Measurements from ENCODE around the gene ST8SIA5. TPM values are rescaled to one million over a fixed set of nuclear protein-coding genes. Genes with fewer than 3 reads are reported as not detected.

The ST8SIA5 gene
- total and polyA plus RNA-seq, 2 experiments from 2014 or later = 3.3 to 4.8 TPM

- peaks cover 21% of the 10 kb centered on the region; the same call in 1 of the 2 replicates for H3K9me2 ChIP-seq (ENCODE audit: insufficient read depth)
- Mint-ChIP-seq H3K4me1 (peaks cover 27% of the 10 kb centered on the region), H3K27ac (no peak overlapping the region), H3K4me3 (no peak overlapping the region), H3K9me3 (no peaks in the 10 kb centered on the region; the same call in 2 of the 3 replicates), H3K36me3 (ENCODE audit: low read depth) (no peaks in the 10 kb centered on the region), H3K27me3 (ENCODE audit: insufficient read depth, low read depth, poor library complexity) (no peaks in the 10 kb centered on the region)
- no peak for ATAC-seq
- no peak overlapping the region for H3K27ac ChIP-seq (ENCODE audit: low read depth)
- H3K4me2 ChIP-seq = no peak overlapping the region
- no peaks in the 10 kb centered on the region for H3K27me3 ChIP-seq (ENCODE audit: insufficient read depth)
- H3F3A ChIP-seq (replicated peaks; ENCODE audit: low read depth) = no peaks in the 10 kb centered on the region
- no peak overlapping the region for H3K4me3 ChIP-seq
- H4K20me1 ChIP-seq (replicated peaks; ENCODE audit: insufficient read depth) = no peaks in the 10 kb centered on the region
- H3K4me1 ChIP-seq (ENCODE audit: insufficient read depth) = peaks cover 16% of the 10 kb centered on the region
- DNase-seq (ENCODE audit: low spot score) = no peak
- no peak for TF ChIP-seq CTCF (conservative IDR thresholded peaks at IDR 0.05; ENCODE audit: low read depth in 2 of 2)
- TF ChIP-seq STAT1 (IDR thresholded peaks at IDR 0.05; ENCODE audit: unreplicated experiment) = no peak
- TF ChIP-seq ZNF462 (CRISPR knock-in tag; IDR thresholded peaks at IDR 0.05) = no peak
- TF ChIP-seq CREB1 (CRISPR knock-in tag; IDR thresholded peaks at IDR 0.05; ENCODE audit: low read depth) = no peak
- no peak for TF ChIP-seq POLR2AphosphoS5 (IDR thresholded peaks at IDR 0.05; ENCODE audit: low read depth)
- no peak for TF ChIP-seq NANOG (IDR thresholded peaks at IDR 0.05; ENCODE audit: borderline replicate concordance)
- no peak for TF ChIP-seq ZNF114 (CRISPR knock-in tag; IDR thresholded peaks at IDR 0.05)
- TF ChIP-seq ETS1 (IDR thresholded peaks at IDR 0.05) = no peak
- TF ChIP-seq JUNB (IDR thresholded peaks at IDR 0.05; ENCODE audit: unreplicated experiment) = no peak
- TF ChIP-seq EZH2 (IDR thresholded peaks at IDR 0.05; ENCODE audit: low read depth, unreplicated experiment) = no peak
- no peak for TF ChIP-seq EZH2phosphoT487 (IDR thresholded peaks at IDR 0.05; ENCODE audit: unreplicated experiment)
- TF ChIP-seq ZNF331 (CRISPR knock-in tag; IDR thresholded peaks at IDR 0.05; ENCODE audit: low read depth) = no peak
- no peaks in the 10 kb centered on the region for H3K79me2 ChIP-seq (replicated peaks; ENCODE audit: insufficient read depth)
- no peak overlapping the region; the same call in 1 of the 2 replicates for H2AFZ ChIP-seq
- H3K36me3 ChIP-seq (ENCODE audit: insufficient read depth) = no peaks in the 10 kb centered on the region
Measured at GRCh38 chr18:46767217-46767616, 10.4 kb upstream of the ST8SIA5 start.
